SU-DHL-6 (cell line): ENCODE results near the gene NRG3.

Experiments
- EZH2phosphoT487 ChIP-seq: fragments of 200-600 bp; sonication (generic), shearing (Covaris generic); conservative IDR thresholded peaks from 2 replicates; pipeline ENCODE4 v1.6.1; 2018; ENCODE audit warnings: mild to moderate bottlenecking, antibody characterized with exemption, low read length, moderate library complexity, mixed read lengths
- TF ChIP-seq, protein P1 (sequence below): fragments of 200-600 bp; sonication (generic); IDR thresholded peaks from one replicate; pipeline ENCODE4 v1.5.1; 2017; ENCODE audit warnings: antibody characterized with exemption, mild to moderate bottlenecking, low read length, moderate library complexity; ENCODE audit not compliant: insufficient read depth, poor library complexity, severe bottlenecking

GRCh38 chr10:82986216-82986615 lies 1111.2 kb downstream of the NRG3 start:
- TF ChIP-seq, protein P1, sequence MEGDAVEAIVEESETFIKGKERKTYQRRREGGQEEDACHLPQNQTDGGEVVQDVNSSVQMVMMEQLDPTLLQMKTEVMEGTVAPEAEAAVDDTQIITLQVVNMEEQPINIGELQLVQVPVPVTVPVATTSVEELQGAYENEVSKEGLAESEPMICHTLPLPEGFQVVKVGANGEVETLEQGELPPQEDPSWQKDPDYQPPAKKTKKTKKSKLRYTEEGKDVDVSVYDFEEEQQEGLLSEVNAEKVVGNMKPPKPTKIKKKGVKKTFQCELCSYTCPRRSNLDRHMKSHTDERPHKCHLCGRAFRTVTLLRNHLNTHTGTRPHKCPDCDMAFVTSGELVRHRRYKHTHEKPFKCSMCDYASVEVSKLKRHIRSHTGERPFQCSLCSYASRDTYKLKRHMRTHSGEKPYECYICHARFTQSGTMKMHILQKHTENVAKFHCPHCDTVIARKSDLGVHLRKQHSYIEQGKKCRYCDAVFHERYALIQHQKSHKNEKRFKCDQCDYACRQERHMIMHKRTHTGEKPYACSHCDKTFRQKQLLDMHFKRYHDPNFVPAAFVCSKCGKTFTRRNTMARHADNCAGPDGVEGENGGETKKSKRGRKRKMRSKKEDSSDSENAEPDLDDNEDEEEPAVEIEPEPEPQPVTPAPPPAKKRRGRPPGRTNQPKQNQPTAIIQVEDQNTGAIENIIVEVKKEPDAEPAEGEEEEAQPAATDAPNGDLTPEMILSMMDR = no peak
- no peak for TF ChIP-seq EZH2phosphoT487
